ENCODE results near the gene PIK3C2B.

Gene PIK3C2B

GRCh38 chr1:204516180-204516879, 21.7 kb upstream of the PIK3C2B start, which contains the start of gene MDM4:
MDM4 (plus strand) TSS chr1:204516406; CDS start chr1:204525519, 9,113 bp downstream.
- peak; percentile 97 to 98 for DNase-seq (ENCODE audit: low read depth in 2 of 2)
- peak within 1 kb of the TSS; percentile 73 to 86 for H3K4me3 ChIP-seq (replicated peaks in 1 of 2; ENCODE audit: low read depth in 2 of 2, low read length in 2 of 2)
- no peak for TF ChIP-seq CTCF (IDR thresholded peaks at IDR 0.05; ENCODE audit: low read depth, low read length)

- no peak overlapping the region for H3K4me3 ChIP-seq (replicated peaks in 1 of 2; ENCODE audit: low read depth in 2 of 2, low read length in 2 of 2)
- no peak for TF ChIP-seq CTCF (IDR thresholded peaks at IDR 0.05; ENCODE audit: low read depth, low read length)
Observed at GRCh38 chr1:204514828-204515227, 20.2 kb upstream of the PIK3C2B start.

GRCh38 chr1:204513117-204513716, 18.6 kb upstream of the PIK3C2B start:
- TF ChIP-seq CTCF (IDR thresholded peaks at IDR 0.05; ENCODE audit: low read depth, low read length), result no peak
- H3K4me3 ChIP-seq (replicated peaks in 1 of 2; ENCODE audit: low read depth in 2 of 2, low read length in 2 of 2), result no peak overlapping the region
- DNase-seq (ENCODE audit: low read depth in 2 of 2), result no peak

More at GRCh38 chr1:204514828-204515227, 20.2 kb upstream of the PIK3C2B start:
- DNase-seq (ENCODE audit: low read depth in 2 of 2), result no peak

- no peak overlapping the region for H3K4me3 ChIP-seq (replicated peaks in 1 of 2; ENCODE audit: low read depth in 2 of 2, low read length in 2 of 2)
- no peak for TF ChIP-seq CTCF (IDR thresholded peaks at IDR 0.05; ENCODE audit: low read depth, low read length)
- DNase-seq (ENCODE audit: low read depth in 2 of 2), result no peak
Observed at GRCh38 chr1:204511366-204511765, 16.8 kb upstream of the PIK3C2B start.

- H3K4me3 ChIP-seq (replicated peaks in 1 of 2; ENCODE audit: low read depth in 2 of 2, low read length in 2 of 2), result no peak overlapping the region
- DNase-seq (ENCODE audit: low read depth in 2 of 2), result no peak
- TF ChIP-seq CTCF (IDR thresholded peaks at IDR 0.05; ENCODE audit: low read depth, low read length), result no peak
Observed at GRCh38 chr1:204509186-204509635, 14.6 kb upstream of the PIK3C2B start.

GRCh38 chr1:204507317-204508105, 12.9 kb upstream of the PIK3C2B start:
- no peak for TF ChIP-seq CTCF (IDR thresholded peaks at IDR 0.05; ENCODE audit: low read depth, low read length)
- H3K4me3 ChIP-seq (replicated peaks in 1 of 2; ENCODE audit: low read depth in 2 of 2, low read length in 2 of 2), result peak overlapping the region; percentile 31 to 61
- DNase-seq (ENCODE audit: low read depth in 2 of 2), result peak; percentile 63 to 76
